GM06990 (cell line): Measurements from ENCODE around the gene CDC34.

ENCODE experiments used
- DNase-seq: peaks from one replicate; pipeline ENCODE4 v3.0.0-alpha.2; 2011; ENCODE audit not compliant: insufficient read length; ENCODE audit errors: extremely low read depth
- H3K27me3 ChIP-seq: replicated peaks from 2 replicates; pipeline ENCODE4 v1.6.0; 2011; ENCODE audit warnings: low read length; ENCODE audit not compliant: control insufficient read depth, insufficient read depth
- H3K36me3 ChIP-seq: 2 replicates; pipeline ENCODE4 v1.5.1; 2011; ENCODE audit warnings: low read length; ENCODE audit not compliant: control insufficient read depth, insufficient read depth
- H3K4me3 ChIP-seq: replicated peaks from 2 replicates; pipeline ENCODE4 v1.5.1; 2011; ENCODE audit warnings: low read depth, mild to moderate bottlenecking, control low read depth, low read length
- TF ChIP-seq, protein P1 (sequence below): IDR thresholded peaks from 2 replicates; pipeline ENCODE4 v1.5.1; 2011; ENCODE audit warnings: low read length, control low read depth, mild to moderate bottlenecking, inconsistent platforms; ENCODE audit not compliant: insufficient read depth, poor library complexity, severe bottlenecking

CDC34 gene

DNA sequence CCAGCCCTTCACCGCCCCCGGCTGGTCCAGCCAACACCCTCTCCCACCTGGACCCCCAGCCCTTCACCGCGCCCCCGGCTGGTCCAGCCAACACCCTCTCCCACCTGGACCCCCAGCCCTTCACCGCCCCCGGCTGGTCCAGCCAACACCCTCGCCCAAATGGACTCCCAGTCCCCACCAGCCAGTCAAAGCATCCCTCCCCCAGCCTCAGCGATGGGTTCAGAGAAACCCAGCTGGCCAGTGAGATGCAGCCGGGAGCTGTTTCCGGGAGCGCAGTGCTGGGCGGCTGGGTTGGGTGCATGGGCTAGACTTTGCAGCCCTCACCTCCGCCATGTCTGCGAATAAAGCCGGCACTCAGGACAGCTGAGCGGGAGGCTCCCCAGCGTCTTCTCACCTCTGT lies 6.5 kb upstream of the CDC34 start:
- no peak overlapping the region for H3K4me3 ChIP-seq
- H3K27me3 ChIP-seq: no peaks in the 10 kb centered on the region; the same call in 1 of the 2 replicates
- TF ChIP-seq, protein P1, sequence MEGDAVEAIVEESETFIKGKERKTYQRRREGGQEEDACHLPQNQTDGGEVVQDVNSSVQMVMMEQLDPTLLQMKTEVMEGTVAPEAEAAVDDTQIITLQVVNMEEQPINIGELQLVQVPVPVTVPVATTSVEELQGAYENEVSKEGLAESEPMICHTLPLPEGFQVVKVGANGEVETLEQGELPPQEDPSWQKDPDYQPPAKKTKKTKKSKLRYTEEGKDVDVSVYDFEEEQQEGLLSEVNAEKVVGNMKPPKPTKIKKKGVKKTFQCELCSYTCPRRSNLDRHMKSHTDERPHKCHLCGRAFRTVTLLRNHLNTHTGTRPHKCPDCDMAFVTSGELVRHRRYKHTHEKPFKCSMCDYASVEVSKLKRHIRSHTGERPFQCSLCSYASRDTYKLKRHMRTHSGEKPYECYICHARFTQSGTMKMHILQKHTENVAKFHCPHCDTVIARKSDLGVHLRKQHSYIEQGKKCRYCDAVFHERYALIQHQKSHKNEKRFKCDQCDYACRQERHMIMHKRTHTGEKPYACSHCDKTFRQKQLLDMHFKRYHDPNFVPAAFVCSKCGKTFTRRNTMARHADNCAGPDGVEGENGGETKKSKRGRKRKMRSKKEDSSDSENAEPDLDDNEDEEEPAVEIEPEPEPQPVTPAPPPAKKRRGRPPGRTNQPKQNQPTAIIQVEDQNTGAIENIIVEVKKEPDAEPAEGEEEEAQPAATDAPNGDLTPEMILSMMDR: no peak
- no peak for DNase-seq
- H3K36me3 ChIP-seq: no peaks in the 10 kb centered on the region

DNA sequence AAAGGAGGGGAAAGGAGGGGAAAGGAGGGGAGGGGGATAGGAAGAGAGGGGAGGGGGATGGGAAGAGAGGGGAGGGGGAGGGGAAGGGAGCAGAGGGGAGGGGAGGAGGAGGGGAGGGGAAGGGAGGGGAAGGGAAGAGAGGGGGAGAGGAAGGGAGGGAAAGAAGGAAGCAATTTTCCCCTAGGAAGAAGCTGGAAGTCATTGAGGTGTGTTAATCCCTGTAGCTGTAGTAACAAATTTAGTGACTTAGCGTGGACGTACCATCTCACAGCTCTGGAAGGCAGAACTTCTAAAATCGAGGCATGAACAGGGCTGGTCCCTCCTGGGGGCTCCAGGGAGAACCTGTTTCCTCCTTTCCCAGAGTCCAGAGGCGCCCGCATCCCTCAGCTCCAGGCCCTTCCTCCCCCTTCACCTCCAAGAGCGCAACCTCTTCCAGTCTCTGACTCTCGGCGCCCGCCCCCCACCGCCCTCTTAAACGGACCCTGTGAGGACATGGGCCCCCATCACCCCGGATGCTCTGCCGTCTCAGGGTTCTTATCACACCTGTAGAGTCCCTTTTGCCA lies 5.6 kb upstream of the CDC34 start:
- TF ChIP-seq, protein P1: no peak
- no peak overlapping the region for H3K4me3 ChIP-seq
- no peaks in the 10 kb centered on the region; the same call in 1 of the 2 replicates for H3K27me3 ChIP-seq
- no peaks in the 10 kb centered on the region for H3K36me3 ChIP-seq
- DNase-seq: no peak

DNA sequence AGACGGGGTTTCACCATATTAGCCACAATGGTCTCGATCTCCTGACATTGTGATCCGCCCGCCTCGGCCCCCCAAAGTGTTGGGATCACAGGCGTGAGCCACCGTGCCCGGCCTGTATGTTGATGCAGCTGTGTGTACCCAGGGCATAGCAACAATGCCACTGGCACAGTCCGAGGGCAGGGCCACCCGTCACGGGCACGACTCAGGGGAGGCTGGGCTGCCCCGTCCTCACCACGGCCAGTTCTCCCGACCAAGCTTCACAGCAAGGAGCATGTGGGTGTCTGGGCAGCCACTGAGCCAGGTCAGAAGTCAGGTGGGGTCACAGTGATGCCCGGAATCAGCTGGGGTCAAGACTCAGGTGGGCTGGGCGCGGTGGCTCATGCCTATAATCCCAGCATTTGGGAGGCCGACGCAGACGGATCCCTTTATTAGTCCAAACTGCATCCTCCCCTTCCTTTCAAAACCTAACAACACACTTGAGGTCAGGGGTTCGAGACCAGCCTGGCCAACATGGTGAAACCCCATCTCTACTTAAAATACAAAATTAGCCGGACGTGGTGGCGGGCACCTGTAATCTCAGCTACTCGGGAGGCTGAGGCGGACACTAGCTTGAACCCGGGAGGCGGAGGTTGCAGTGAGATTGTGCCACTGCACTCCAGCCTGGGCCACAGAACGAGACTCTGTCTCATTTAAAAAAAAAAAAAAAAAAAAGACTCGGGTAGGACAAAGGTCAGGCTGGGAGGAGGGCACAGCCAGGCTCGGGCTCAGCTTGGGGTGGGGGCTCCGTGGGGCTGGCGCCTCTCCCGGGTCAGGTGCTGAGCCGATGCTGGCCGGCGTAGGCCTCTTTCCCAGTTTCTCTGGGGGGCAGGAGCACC lies 1.2 kb upstream of the CDC34 start:
- no peaks in the 10 kb centered on the region; the same call in 1 of the 2 replicates for H3K27me3 ChIP-seq
- TF ChIP-seq, protein P1: no peak
- H3K4me3 ChIP-seq: peak overlapping the region; percentile 82
- DNase-seq: no peak
- H3K36me3 ChIP-seq: no peaks in the 10 kb centered on the region

DNA sequence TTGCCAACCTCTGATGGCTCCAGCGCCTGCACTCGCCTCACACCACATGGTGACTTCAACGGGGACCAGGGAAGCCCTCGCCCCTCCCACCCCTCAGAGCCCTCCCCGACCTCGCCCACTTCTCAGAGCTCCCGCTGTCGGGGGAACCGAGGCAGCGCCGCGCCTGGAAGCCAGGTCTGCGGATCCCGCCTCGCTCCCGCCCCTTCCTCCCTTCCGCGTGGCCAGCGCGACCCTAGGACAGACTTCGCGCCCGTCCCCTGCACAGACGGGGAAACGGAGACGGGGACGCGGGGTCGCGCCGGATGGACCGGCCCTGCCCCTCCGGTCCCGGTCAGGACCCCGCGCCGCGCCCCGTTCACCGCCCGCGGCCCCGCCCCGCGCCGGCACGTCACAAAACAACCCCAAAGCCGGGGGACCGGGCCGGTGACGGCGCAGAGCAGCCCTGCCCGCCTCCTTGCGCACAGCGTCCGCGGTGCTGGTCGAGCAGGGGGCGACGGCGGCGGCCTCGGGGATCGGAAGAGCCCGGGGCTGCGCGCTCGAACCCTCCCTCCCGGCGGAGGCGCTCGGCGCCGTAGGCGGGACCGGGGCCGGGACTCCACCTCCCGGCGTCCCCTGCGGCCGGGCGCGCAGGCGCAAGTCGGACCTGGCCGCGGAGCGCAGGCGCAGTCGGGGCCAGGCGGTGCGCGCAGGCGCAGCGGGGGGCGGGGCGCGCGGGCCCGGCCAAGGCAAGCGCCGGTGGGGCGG lies 379 bp upstream of the CDC34 start:
- Histone ChIP-seq H3K36me3 (no peaks in the 10 kb centered on the region; the same call in none of the 2 replicates), H3K27me3 (no peaks in the 10 kb centered on the region), H3K4me3 (peak overlapping the region; percentile 82)
- TF ChIP-seq, protein P1: no peak
- peak; percentile 89 for DNase-seq

DNA sequence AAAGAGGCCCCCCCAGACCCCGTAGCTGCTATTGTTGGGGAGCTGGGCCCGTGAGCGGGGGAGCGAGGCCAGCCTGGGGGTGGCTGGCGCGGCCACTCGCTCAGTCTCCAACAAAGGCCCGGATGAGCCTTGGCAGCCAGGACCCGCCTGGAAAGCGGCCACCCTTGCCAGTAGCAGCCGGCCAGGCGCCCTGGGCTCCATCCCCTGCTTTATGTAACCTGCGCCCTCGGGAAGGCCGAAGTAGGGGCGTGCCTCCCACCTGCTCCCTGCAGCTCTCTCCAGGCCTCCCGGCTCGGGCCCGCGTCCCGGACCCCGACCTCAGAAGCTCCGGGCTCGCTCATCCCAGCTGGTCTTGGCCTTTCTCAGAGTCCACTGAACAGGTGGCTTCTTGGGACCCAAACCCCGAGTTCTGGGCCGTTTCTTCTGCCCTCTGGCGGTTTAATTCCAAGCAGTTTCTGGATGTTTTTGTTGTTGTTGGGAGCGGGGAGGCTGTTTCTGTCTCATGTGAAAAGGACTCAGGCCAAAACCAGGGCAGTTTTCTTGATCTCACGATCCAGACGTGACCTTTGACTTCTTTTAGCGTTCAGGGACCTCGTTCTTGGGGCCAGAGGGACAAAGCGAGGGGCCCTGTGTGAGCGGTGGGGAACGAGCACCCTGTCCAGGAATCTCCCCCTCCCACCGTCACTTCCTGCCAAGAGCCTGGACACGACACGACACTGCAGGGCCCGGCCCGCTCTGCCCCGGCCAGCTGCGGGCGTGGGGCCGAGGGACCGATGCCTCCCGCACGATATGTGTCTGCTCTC lies 1.2 kb downstream of the CDC34 start:
- TF ChIP-seq, protein P1: peak; percentile 50
- peak; percentile 57 for DNase-seq
- H3K27me3 ChIP-seq: no peaks in the 10 kb centered on the region
- peak overlapping the region; percentile 92 for H3K4me3 ChIP-seq
- peaks cover 5% of the 10 kb centered on the region for H3K36me3 ChIP-seq
